HG03469 (cell line): Measurements from ENCODE around the gene WDR37.

Source experiments
- ATAC-seq: cut with Tn5 transposase; IDR thresholded peaks from one replicate; pipeline ENCODE4 v1.9.1; 2021; ENCODE audit warnings: mild to moderate bottlenecking, moderate library complexity, moderate number of reproducible peaks; ENCODE audit not compliant: unreplicated experiment

Gene WDR37

DNA sequence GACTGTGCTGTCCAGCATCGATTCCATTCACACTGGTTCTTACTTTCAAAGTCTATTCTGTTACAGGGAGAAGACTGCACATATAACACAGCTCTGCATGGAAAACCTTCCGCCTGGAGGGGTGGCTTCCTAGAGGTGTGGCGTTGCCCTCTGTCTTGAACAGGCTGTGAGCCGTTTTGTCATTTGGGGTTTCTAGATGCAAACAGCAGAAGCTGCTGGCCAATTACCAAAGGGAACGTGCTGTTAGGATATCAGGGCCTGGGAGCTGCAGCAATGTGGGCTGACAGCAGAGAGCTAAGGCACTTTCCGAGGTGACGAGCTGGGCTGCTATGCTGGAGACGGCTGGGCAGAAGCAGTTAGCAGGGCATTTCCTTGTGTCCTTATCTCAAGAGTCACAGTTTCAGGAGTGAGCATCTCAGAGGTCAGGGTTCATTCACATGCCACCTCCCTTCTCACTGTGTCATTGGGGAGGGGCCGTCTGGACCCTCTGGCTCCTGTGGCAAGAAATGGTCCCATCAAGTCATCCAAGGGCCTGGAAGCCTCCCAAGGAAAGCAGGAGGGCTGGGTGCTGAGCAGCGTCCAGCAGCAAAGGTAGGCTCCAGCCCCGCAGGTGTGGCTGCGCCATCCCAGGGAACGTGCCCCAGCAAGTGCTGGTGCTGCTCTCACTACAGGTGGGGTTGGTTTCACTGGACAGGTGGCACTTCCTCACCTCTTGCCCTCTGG lies 106.5 kb downstream of the WDR37 start:
- no peak for ATAC-seq

DNA sequence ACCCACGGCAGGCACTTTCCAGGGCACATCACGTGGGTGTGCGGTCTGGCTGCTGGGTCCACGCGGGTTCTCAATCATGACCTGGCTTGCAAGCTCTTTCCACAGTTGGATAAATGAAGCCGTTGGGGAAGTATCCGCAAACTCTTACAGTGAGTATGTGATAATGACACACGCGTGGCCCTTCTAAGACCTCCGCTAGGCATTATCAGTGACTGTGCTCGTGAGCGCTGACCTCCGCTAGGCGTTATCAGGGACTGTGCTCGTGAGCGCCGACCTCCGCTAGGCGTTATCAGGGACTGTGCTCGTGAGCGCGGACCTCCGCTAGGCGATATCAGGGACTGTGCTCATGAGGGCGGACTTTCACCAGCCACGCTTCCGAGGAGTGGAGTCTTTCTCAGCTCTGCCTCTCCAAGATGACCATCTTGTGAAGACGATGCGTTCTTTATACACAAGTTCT lies 107.0 kb downstream of the WDR37 start:
- ATAC-seq = no peak

DNA sequence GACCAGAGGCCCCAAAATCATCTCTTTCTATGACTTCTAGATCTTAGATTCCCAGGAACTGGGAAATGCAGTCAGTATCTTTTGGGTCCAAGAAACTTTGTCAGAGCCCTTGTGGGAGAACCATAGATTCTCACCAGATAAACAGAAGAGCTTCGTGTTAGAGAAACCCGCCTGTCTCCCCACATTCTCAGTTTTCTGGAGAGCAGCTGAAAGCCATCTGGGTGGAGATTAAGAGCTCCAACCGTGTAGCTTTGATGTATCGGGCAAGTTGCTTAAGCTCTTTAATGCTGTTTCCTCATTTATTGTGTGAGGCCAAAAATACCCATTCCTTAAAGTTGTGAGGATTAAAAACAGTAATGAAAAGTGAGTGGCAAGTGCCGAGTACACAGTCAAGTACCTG lies 107.6 kb downstream of the WDR37 start:
- ATAC-seq = no peak

DNA sequence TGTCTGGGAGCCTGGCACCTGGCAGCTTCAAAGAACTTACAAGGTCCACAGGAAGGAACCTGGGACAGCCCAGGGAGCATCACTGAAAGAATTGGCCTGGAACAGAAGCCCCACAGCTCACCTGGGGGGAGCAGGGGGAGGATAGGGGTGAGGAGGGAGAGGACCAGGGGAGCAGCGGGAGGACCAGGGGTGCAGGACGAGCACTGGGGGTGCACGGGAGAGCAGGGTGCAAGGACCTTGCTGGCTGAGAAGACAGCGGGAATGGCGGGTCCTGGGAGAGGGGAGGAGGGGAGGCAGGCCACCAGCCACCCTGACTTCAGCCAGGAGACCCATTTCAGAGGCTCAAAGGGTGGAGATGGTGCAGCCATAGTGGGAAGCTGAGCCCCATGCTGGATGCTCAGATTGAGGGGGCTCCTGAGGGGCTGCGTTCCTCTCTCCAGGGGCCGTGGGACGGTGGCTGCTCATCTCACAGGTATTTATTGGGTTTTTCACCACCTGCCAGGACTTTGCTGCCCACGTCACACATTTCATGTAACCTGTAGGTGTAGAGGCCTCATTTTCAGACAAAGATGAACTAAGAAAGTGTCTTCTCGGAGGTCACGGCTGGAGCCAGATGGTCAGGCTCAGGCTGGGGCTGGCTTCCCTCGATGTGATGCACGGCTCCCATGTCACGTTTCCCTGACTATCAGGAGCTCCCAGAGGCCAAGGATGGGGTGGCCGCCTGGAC lies 110.1 kb downstream of the WDR37 start:
- no peak for ATAC-seq

DNA sequence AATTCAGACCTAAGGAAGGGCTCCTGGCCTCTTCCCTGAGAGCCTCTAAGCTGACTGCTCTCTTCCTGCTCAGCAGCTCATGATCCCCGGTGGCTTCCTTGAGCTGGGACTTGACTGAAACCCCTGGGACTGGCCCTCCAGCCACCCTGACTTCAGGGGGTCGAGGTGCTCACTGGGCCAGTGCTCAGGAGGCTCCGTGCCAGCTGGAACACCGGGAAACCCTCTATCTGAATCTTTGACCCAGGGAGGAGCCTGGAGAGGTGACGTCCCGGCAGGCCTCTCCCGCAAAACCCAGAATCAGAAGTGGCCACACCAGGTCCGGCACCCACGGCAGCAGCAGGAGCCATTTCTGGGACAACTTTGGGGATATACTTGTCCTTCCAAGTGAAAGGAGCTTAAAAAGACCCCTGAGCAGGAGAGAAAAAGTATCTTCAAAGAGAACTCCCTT lies 110.7 kb downstream of the WDR37 start:
- no peak for ATAC-seq

DNA sequence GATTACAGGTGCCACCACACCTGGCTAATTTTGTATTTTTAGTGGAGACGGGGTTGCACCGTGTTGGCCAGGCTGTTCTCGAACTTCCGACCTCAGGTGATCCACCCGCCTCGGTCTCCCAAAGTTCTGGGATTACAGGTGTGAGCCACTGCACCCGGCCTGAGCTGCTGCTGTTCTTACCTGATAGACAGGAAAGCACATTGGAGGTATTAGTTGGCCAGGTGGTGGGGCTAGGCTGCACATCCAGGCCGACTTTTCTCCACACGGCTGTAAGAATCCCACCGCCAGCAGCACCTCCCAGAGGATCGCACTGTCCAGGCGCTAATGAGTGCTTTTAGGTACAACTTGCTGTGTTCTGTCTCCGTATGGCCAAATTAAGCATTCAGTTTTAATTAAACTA lies 112.6 kb downstream of the WDR37 start:
- ATAC-seq = no peak

DNA sequence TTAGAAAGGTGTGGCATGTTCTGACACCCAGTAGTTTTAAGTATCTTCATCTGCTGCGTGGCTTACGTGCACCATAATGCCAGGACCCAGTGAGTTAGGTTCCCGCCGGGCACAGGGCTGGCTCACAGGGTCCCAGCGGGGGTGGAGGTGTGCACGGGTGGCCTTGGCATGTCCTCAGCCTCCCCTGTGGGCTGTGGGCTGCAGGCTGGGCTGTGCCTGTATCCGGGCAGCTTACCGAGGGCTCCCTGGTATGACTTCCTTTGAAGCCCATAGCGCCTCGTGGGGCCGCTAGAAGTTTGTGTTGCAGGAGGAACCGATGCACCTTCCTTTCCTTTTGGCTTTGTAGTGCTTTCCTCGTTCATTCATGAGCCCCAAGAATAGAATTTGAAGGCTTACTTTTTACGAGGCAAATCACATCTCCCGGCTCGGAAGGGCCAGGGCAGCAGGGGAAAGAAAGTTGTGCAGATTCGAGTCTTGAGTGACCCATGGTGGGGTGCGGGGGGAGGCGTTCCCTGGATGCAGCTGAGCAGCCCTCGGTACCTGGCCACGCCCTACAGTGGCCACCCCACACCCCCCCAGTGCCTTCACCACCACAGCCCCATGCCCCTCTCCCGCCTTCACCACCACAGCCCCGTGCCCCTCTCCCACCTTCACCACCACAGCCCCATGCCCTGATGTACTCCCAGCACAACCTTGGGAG lies 113.2 kb downstream of the WDR37 start:
- ATAC-seq = no peak

DNA sequence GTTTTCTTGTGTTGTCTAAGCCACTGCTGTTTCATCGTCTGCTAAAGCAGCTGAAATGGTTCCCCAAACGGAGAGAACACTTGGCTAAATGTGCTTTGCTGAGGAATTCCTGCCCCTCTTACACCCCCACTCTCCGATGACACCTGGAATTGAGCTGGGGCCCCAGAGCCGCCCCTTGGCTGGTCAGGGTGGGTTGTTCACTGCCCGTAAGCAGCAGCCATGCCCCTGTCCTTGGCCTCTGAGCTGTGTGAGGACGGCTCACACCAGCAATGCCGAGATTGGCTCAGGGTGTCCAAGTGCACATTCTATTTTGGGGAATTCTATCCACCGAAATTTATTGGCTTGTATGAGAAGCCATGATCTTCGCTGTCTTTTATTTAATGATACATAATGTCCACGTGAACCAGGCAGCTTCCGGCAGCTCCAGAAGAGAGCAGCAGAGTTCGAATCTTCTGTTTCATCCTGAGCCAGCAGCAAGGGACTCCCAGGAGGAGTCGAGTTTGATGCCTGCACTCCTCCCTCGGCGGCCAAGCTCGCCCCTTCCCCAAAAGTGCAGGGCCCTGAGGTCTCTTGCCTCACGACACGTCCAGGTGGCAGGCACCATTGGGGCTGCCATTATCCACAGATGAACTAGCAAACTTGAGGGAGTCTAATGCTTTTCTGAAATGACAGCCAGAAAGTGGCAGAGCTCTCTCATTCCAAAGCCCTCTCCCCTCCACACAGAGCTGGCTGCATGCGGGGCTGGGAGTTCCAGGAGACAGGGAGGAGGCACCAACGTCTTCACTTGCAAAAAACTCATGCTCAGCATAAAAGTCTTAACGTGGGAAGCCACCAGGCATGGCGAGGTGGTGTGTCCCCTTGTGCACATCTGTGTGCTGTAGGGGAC lies 114.0 kb downstream of the WDR37 start:
- ATAC-seq = no peak

DNA sequence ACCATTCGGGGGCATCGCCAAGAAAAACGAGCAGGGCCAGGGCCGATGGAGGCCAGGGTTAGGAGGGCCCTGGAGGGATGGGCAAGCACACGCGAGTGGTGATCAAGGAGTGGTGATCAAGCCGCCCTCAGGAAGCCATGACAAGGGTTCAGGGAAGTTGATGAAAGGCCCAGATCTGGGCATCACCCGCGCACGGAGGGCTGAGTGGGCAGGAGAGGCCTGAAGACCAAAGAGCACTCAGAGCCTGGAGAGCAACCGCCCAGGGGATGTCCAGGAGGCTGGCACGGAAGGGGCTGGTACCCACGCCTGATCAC lies 114.6 kb downstream of the WDR37 start:
- no peak for ATAC-seq

DNA sequence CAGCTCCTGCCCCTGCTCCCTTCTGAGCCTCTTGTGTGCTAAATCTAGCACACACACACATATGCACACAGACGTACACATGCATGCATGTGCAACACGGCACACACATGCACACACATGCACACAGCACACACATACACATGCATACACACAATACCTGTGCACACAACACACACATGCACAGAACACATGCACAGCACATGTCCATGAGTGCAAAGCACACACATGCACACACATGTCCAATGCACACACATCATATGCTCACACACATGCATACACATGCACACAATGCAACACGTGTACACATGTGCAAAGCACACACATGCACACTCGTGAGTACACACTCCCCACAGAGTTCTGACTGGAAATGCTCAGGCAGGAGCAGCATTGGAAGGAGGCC lies 115.0 kb downstream of the WDR37 start:
- ATAC-seq = no peak

DNA sequence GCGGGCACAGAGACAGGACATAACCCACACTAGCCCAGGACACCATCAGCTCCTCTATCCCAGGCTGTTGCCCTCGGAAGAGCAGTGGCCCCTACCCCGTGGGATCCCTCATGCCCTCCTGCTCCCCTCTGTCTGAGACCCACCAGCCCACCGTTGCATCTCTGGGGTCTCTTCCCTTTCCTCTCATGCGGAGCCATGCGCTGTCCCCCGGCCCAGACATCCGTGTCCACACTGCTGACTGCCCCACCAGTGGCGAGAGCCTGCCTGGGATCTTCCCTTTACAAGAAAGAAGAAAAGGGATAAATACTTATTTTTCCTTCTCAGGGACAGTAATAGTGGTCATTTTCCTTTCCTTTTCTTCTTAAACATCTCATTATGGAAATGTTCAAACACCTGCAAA lies 115.4 kb downstream of the WDR37 start:
- ATAC-seq = no peak

DNA sequence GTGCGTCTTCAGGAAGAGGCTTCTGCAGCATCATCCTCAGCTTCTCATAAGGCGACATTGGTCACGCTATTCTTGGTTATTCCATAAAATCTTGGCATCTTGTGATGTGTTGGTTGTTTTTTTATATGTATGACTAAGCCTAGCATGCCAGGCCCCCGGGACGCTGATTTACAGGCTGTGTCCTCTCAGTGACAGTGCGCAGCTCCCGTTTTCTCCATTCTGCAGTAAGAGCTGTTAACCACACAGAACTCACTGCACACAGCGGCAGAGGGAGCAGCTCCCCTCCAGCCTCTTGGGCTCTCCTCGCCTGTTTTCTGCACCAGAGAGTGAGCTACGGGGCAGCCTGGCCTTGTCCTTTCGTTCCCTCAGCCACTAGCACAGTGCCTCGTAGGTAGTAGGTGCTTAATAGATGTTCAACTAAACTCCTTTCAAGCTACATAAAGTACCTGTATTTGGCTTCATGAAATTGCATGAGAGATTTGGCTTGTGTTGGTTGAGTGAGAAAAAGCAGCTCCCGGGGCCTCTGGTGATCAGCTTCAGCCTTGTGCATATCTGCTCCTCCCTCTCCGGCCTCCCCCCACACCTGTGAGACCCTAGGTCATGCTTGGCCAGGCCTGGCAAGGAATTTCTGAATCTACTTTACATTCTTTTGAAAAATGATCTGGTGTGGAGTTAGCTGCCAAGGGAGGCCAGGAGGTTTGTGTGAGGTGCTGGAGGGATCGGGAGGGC lies 116.2 kb downstream of the WDR37 start:
- no peak for ATAC-seq

DNA sequence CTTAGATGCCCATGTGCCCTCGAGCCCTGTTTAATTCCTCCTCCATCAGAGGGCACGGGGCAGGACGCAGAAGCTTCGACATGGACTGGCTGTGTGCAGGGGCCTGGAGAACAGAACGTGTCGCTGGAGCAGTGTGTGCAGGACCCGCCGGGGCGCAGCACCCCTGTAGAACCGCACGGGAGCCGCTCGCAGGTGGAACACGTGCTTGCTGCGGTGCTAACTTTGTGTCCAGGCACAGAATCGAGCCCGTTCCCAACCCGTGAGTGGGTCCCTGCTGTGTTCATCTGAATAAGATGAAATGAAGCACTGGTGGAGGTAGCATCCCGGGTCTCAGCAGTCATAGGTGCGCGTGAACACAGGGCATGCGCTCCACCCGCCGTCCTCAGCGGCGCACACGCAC lies 116.9 kb downstream of the WDR37 start:
- ATAC-seq = no peak

DNA sequence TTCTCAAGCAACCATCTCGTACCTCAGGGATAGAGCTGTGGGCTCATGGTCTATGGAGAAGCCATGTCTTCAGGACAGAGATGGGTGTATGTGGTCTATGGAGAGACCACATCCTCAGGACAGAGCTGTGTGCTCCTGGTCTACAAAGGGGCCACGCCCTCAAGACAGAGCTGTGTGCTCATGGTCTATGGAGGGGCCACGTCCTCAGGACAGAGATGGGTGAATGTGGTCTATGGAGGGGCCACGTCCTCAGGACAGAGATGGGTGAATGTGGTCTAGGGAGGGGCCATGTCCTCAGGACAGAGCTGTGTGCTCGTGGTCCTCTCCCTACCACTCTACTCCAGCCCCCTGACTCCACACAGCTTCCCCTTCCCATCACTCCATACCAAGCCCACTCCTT lies 117.8 kb downstream of the WDR37 start:
- no peak for ATAC-seq

DNA sequence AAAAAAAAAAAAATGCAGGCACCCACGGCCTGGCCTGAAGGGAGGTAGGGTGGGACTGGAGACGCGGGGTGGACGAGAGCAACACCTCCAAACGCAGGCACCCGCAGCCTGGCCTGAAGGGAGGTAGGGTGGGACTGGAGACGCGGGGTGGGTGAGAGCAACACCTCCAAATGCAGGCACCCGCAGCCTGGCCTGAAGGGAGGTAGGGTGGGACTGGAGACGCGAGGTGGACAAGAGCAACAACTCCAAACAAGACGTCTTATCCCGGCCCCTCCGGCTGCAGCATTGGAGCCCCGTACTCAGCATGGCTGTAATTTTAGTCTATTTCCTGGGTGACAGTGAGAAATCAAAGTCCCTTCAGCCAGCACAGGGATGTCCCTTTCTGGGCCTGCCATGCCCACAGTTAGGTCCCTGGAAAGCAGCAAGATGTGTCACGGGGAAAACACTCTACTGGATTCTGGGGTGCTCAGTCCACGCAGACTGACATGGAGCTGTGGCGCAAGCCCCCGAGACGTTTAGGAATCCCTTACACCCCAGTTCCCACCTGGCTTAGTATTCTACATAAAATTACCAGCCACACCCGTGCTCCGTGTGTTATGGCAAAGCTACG lies 119.9 kb downstream of the WDR37 start:
- no peak for ATAC-seq

DNA sequence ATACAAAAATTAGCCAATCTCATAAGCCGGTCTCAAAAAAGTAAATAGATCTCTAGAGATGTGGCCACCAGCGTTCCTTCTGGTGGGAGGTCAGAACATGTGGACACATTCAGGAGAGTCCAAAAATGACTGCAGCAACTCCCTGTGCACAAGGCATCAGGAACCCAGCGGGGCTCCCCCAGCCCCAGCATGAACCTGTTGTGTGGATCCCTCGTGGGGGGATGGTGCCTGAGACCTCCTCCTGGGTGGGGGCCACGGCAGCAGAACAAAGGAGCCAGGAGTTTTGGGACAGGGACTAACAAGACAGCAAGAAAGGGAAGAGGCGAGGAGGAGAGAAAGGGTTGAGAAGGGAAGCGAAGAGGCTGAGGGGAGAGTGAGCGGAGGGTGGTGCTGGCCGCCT lies 121.8 kb downstream of the WDR37 start:
- no peak for ATAC-seq

DNA sequence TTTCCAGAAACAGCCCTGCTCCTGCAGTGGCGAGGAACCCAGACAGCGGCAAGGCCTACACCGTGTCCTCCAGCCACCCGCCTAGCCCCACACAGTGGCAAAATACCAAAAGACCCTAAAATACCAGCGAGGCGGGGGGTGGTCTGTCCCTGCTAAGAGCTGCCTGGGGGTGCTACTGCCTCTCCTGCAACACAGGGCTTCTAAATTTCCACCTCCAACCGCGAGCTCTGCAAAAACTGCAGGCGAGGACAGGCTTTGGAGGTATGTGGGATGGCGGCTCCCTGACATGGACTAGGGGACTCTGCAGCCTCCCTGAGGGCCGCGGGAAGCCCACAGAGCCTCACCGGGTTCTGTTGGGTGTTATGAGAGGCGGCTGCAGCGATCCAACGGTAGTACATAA lies 122.3 kb downstream of the WDR37 start:
- ATAC-seq = no peak

DNA sequence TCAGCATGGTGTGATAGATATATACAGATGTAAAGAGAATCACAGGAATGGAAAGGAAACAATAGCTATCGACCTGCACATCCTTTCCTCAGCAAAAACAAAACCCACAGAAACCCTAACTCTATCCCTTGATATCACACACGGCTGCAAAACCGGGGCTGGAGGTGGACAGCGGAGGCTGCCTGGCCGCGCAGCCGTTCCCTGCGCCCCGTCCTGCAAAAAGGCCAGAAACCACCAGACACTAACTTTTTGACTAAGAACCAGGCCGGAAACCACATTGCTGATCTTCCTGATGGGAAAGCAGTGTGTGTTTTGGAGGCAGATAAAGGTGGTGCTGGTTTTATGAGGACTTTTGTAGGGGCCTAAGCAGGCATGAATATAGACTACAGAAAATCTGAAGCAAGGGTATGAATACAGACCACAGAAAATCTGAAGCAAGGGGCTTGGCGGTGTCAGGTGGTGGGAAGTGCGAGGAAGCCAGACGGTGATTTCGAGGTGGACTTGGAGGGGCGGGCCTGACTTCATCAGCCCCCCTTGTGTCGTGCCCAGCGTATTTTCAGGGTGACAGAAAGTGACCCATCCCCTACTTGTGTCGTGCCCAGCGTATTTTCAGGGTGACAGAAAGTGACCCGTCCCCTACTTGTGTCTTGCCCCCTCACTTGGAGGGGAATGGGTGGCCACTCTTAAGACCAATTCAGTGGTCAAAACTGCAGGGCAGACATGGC lies 123.3 kb downstream of the WDR37 start:
- ATAC-seq = no peak

DNA sequence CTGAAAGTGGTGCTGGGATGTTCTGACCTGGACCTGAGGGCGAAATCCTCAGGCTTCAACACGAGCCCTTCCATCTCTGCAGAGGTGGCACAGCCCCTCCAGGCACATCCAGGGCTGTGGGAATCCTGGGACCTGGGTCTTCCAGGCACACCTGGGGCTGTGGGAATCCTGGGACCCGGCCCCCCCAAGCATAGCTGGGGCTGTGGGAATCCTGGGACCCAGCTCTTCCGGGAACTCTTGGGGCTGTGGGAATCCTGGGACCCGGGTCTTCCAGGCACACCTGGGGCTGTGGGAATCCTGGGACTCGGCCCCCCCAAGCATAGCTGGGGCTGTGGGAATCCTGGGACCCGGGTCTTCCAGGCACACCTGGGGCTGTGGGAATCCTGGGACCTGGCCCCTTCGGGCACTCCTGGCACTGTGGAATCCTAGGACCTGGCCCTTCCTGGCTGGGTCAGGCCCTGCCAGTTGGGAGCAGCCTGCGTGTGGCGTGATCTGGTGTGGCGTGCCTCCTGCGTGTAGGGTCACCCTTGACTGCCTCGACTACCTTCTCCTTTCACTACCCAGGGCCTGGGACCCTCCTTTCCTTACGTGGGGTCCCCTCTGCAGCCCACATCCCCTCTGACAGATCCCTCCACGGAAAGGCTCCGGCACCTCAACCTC lies 124.0 kb downstream of the WDR37 start:
- ATAC-seq = no peak
